HCT116 (cell line): ENCODE data around the gene LAS1L. TPM values are rescaled to one million over a fixed set of nuclear protein-coding genes. Genes with fewer than 3 reads are reported as not detected.

Experiments
- ATAC-seq: fragments of 200-7000 bp; cut with Tn5 transposase; 2 replicates; pipeline ENCODE4 v1.9.1; 2020; ENCODE audit warnings: mild to moderate bottlenecking, moderate library complexity
- BruUV-seq: library from RNA; stranded (reverse); fragments of 400-500 nt; replicated peaks from 2 replicates; lab custom pipeline; 2021; lab: Mats Ljungman, UMichigan
- CTCF ChIA-PET: fragments of 300-600 bp; sonication (Branson Sonifier 250); formaldehyde crosslinking; loops from one replicate; lab custom pipeline; 2021; ENCODE audit warnings: antibody characterized with exemption; lab: Charles Lee
- POLR2A ChIA-PET: fragments of 300-600, 350-600 bp; sonication (Branson Sonifier 250); formaldehyde crosslinking; loops from one replicate; lab custom pipeline; 2021; ENCODE audit warnings: antibody characterized with exemption; lab: Charles Lee
- RAD21 ChIA-PET, 2 experiments: fragments of 300-600 bp; sonication (Branson Sonifier 250); formaldehyde crosslinking; loops; one replicate each; lab custom pipeline; 2023; ENCODE audit warnings: low total read pairs in 2 of 2; ENCODE audit not compliant: uncharacterized antibody in 2 of 2, unreplicated experiment in 2 of 2, low non-redundant PET in 1 of 2; lab: Charles Lee
- DNase-seq: peaks from one replicate; pipeline ENCODE4 v3.0.0-alpha.2; 2010; ENCODE audit warnings: low read depth, low spot score
- H2AFZ ChIP-seq: fragments of 200-600 bp; shearing (Covaris generic), sonication (generic); 2 replicates; pipeline ENCODE4 v1.6.1; 2017; ENCODE audit warnings: low read depth, mixed run types, mixed read lengths, antibody characterized with exemption, low read length; ENCODE audit not compliant: poor library complexity, severe bottlenecking
- H3K27ac ChIP-seq: 2 replicates; pipeline ENCODE4 v1.5.1; 2012; ENCODE audit warnings: low read depth, low read length
- H3K27me3 ChIP-seq: fragments of 200-600 bp; sonication (generic); 2 replicates; pipeline ENCODE4 v1.6.1; 2016; ENCODE audit warnings: mixed run types, low read length, mixed read lengths; ENCODE audit not compliant: insufficient read depth
- H3K36me3 ChIP-seq, 2 experiments: fragments of 200-500 bp in 1 of 2; fragments of 200-600 bp in 1 of 2; sonication (Bioruptor generic) in 1 of 2; sonication (generic) in 1 of 2; 2 replicates each; pipeline versions ENCODE4 v1.5.1 to v1.6.1; 2014 to 2016; ENCODE audit warnings: low read length in 2 of 2, inconsistent platforms in 1 of 2, mixed read lengths in 1 of 2, mixed run types in 1 of 2; ENCODE audit not compliant: insufficient read depth in 2 of 2, control insufficient read depth in 1 of 2
- H3K4me1 ChIP-seq, 2 experiments: fragments of 200-600 bp in 1 of 2; sonication (generic) in 1 of 2; 2 replicates each; pipeline versions ENCODE4 v1.5.1 to v1.6.1; 2012 to 2017; ENCODE audit warnings: low read length in 2 of 2, inconsistent platforms in 1 of 2, mild to moderate bottlenecking in 1 of 2, mixed read lengths in 1 of 2, mixed run types in 1 of 2, moderate library complexity in 1 of 2; ENCODE audit not compliant: insufficient read depth in 2 of 2, control insufficient read depth in 1 of 2
- H3K4me2 ChIP-seq: fragments of 200-600 bp; sonication (generic); 2 replicates; pipeline ENCODE4 v1.6.1; 2017; ENCODE audit warnings: mixed run types, low read length, mixed read lengths
- H3K4me3 ChIP-seq, 2 experiments: fragments of 200-600 bp in 1 of 2; sonication (generic) in 1 of 2; replicated peaks in 1 of 2; 2 replicates each; pipeline ENCODE4 v1.5.1; 2011 to 2016; ENCODE audit warnings: low read length in 2 of 2, control low read depth in 1 of 2, low read depth in 1 of 2, mild to moderate bottlenecking in 1 of 2, mixed read lengths in 1 of 2, mixed run types in 1 of 2
- H3K79me2 ChIP-seq: fragments of 200-600 bp; sonication (generic); 2 replicates; pipeline ENCODE4 v1.6.1; 2017; ENCODE audit warnings: mild to moderate bottlenecking, mixed run types, low read length, moderate library complexity, mixed read lengths; ENCODE audit not compliant: insufficient read depth
- H3K9ac ChIP-seq: fragments of 200-600 bp; sonication (generic); 2 replicates; pipeline ENCODE4 v1.6.1; 2016; ENCODE audit warnings: low read length, mixed read lengths
- H3K9me2 ChIP-seq: fragments of 200-600 bp; sonication (generic), shearing (Covaris generic); 2 replicates; pipeline ENCODE4 v1.6.1; 2017; ENCODE audit warnings: mixed run types, mild to moderate bottlenecking, moderate library complexity; ENCODE audit not compliant: insufficient read depth
- H3K9me3 ChIP-seq, 2 experiments: fragments of 200-500 bp in 1 of 2; fragments of 200-600 bp in 1 of 2; sonication (Bioruptor generic) in 1 of 2; sonication (generic) in 1 of 2; 2 replicates each; pipeline ENCODE4 v1.6.1; 2014 to 2017; ENCODE audit warnings: low read length in 2 of 2, mixed read lengths in 2 of 2, inconsistent platforms in 1 of 2, low read depth in 1 of 2, mild to moderate bottlenecking in 1 of 2, mixed run types in 1 of 2, moderate library complexity in 1 of 2; ENCODE audit not compliant: control insufficient read depth in 1 of 2, insufficient read depth in 1 of 2
- H4K20me1 ChIP-seq: fragments of 200-600 bp; sonication (generic), shearing (Covaris generic); 2 replicates; pipeline ENCODE4 v1.6.1; 2017; ENCODE audit warnings: mixed run types, mild to moderate bottlenecking, moderate library complexity; ENCODE audit not compliant: insufficient read depth
- CEBPB ChIP-seq: IDR thresholded peaks from 2 replicates; pipeline ENCODE4 v1.6.1; 2012; ENCODE audit warnings: low read depth
- FOSL1 ChIP-seq: IDR thresholded peaks from 2 replicates; pipeline ENCODE4 v1.6.1; 2012; ENCODE audit warnings: low read depth
- POLR2A ChIP-seq: IDR thresholded peaks from 2 replicates; pipeline ENCODE4 v1.7.0; 2011; ENCODE audit warnings: borderline replicate concordance; ENCODE audit not compliant: insufficient read depth, insufficient read length; ENCODE audit errors: extremely low read depth
- POLR2AphosphoS5 ChIP-seq: IDR thresholded peaks from 2 replicates; pipeline ENCODE4 v1.6.1; 2011; ENCODE audit warnings: mild to moderate bottlenecking, low read depth, low read length, moderate library complexity
- ZFX ChIP-seq: fragments of 450-650 bp; IDR thresholded peaks from 2 replicates; pipeline ENCODE4 v1.6.1; 2017
- intact Hi-C: fragments of 100-400 bp; cut with micrococcal nuclease; formaldehyde crosslinking; loops from 2 replicates; pipeline ENCODE4 v1.10.0; 2022
- total RNA-seq: library from RNA; stranded (reverse); gene quantifications from one replicate; pipeline ENCODE4 v1.2.1, GENCODE V29; 2021; ENCODE audit not compliant: unreplicated experiment

Gene LAS1L
- total RNA-seq, 1 experiment from 2014 or later = 47.7 TPM

- no peak for DNase-seq
- Histone ChIP-seq H3K79me2 (no peaks in the 10 kb centered on the region), H3K4me2 (no peak overlapping the region), H3K9ac (no peak overlapping the region), H3K36me3 (no peaks in the 10 kb centered on the region; a peak in 1 of 4 replicates), H4K20me1 (no peaks in the 10 kb centered on the region), H3K27ac (no peak overlapping the region), H3K9me2 (no peaks in the 10 kb centered on the region), H3K9me3 (no peaks in the 10 kb centered on the region), H3K27me3 (no peaks in the 10 kb centered on the region), H3K4me1 (no peaks in the 10 kb centered on the region), H3K4me3 (no peak overlapping the region), H2AFZ (no peak overlapping the region)
- CTCF ChIA-PET = no interaction called here
- no peak for TF ChIP-seq POLR2AphosphoS5
- intact Hi-C loops = no loop called here
- POLR2A ChIA-PET = no interaction called here
- no TSS peak for BruUV-seq
- RAD21 ChIA-PET = no interaction called here
- ATAC-seq = no peak
These were observed 25.2 kb downstream of the LAS1L start for GRCh38 chrX:65509400-65509799.

- no peak overlapping the region for H3K27ac ChIP-seq
- POLR2A ChIA-PET = no interaction called here
- H4K20me1 ChIP-seq = no peaks in the 10 kb centered on the region
- no peaks in the 10 kb centered on the region; a peak in 1 of 4 replicates for H3K36me3 ChIP-seq
- BruUV-seq = no TSS peak
- no peaks in the 10 kb centered on the region for H3K4me1 ChIP-seq
- RAD21 ChIA-PET = no interaction called here
- H3K27me3 ChIP-seq = no peaks in the 10 kb centered on the region
- H3K9ac ChIP-seq = no peak overlapping the region
- intact Hi-C loops = no loop called here
- TF ChIP-seq ZFX (no peak), CEBPB (no peak), FOSL1 (no peak), POLR2A (no peak)
- H3K79me2 ChIP-seq = no peaks in the 10 kb centered on the region
- no peak for DNase-seq
- CTCF ChIA-PET = no interaction called here
- ATAC-seq = no peak
- H3K4me2 ChIP-seq = no peak overlapping the region
- no peaks in the 10 kb centered on the region for H3K9me2 ChIP-seq
- no peak overlapping the region for H2AFZ ChIP-seq
- no peaks in the 10 kb centered on the region for H3K9me3 ChIP-seq
- no peak overlapping the region for H3K4me3 ChIP-seq
These were observed 25.7 kb downstream of the LAS1L start for GRCh38 chrX:65508851-65509250.
